Measurements from ENCODE around the gene DTYMK.

GRCh38 chr2:241702155-241703031 is 15.8 kb upstream of the DTYMK start:
- TF ChIP-seq, protein P1, sequence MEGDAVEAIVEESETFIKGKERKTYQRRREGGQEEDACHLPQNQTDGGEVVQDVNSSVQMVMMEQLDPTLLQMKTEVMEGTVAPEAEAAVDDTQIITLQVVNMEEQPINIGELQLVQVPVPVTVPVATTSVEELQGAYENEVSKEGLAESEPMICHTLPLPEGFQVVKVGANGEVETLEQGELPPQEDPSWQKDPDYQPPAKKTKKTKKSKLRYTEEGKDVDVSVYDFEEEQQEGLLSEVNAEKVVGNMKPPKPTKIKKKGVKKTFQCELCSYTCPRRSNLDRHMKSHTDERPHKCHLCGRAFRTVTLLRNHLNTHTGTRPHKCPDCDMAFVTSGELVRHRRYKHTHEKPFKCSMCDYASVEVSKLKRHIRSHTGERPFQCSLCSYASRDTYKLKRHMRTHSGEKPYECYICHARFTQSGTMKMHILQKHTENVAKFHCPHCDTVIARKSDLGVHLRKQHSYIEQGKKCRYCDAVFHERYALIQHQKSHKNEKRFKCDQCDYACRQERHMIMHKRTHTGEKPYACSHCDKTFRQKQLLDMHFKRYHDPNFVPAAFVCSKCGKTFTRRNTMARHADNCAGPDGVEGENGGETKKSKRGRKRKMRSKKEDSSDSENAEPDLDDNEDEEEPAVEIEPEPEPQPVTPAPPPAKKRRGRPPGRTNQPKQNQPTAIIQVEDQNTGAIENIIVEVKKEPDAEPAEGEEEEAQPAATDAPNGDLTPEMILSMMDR (tag by site-specific recombination; IDR thresholded peaks at IDR 0.05) = peak; percentile 98
- TF ChIP-seq ZFP3 (tag by site-specific recombination; IDR thresholded peaks at IDR 0.05; ENCODE audit: low read depth) = no peak
- TF ChIP-seq ZNF350 (tag by site-specific recombination; IDR thresholded peaks at IDR 0.05) = no peak
- no peak for TF ChIP-seq ZNF747 (tag by site-specific recombination; IDR thresholded peaks at IDR 0.05)
- TF ChIP-seq, protein P2, sequence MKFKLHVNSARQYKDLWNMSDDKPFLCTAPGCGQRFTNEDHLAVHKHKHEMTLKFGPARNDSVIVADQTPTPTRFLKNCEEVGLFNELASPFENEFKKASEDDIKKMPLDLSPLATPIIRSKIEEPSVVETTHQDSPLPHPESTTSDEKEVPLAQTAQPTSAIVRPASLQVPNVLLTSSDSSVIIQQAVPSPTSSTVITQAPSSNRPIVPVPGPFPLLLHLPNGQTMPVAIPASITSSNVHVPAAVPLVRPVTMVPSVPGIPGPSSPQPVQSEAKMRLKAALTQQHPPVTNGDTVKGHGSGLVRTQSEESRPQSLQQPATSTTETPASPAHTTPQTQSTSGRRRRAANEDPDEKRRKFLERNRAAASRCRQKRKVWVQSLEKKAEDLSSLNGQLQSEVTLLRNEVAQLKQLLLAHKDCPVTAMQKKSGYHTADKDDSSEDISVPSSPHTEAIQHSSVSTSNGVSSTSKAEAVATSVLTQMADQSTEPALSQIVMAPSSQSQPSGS (tag by site-specific recombination; IDR thresholded peaks at IDR 0.05; ENCODE audit: low read depth) = no peak
- no peak for TF ChIP-seq ZNF548 (tag by site-specific recombination; IDR thresholded peaks at IDR 0.05)
- TF ChIP-seq ZNF23 (tag by site-specific recombination; IDR thresholded peaks at IDR 0.05; ENCODE audit: borderline replicate concordance) = no peak
- peak; percentile 60; the same call in 1 of the 2 replicates for TF ChIP-seq KLF9 (tag by site-specific recombination; IDR thresholded peaks at IDR 0.05; ENCODE audit: low read depth)
- peak; percentile 89 for TF ChIP-seq ZFHX2 (tag by site-specific recombination; conservative IDR thresholded peaks at IDR 0.05)
